PC-3 (cell line): Measurements from ENCODE around the gene AGO4. TPM values are rescaled to one million over a fixed set of nuclear protein-coding genes. Genes with fewer than 3 reads are reported as not detected.

Experiments
- ATAC-seq: fragments of 200-7000 bp; cut with Tn5 transposase; 2 replicates; pipeline ENCODE4 v1.9.1; 2020; ENCODE audit warnings: mild to moderate bottlenecking, moderate library complexity
- BruUV-seq: library from RNA; stranded (reverse); fragments of 400-500 nt; replicated peaks from 2 replicates; lab custom pipeline; 2021; lab: Mats Ljungman, UMichigan
- CTCF ChIA-PET: fragments of 300-600 bp; sonication (Branson Sonifier 250); formaldehyde crosslinking; loops from one replicate; lab custom pipeline; 2022; ENCODE audit warnings: antibody characterized with exemption; lab: Charles Lee
- POLR2A ChIA-PET: fragments of 300-600 bp; sonication (Branson Sonifier 250); formaldehyde crosslinking; loops from one replicate; lab custom pipeline; 2022; ENCODE audit warnings: antibody characterized with exemption; ENCODE audit not compliant: unreplicated experiment; lab: Charles Lee
- DNase-seq: peaks from one replicate; pipeline ENCODE4 v3.0.0-alpha.2; 2015
- H2AFZ ChIP-seq: fragments of 300-600 bp; sonication (generic); 2 replicates; pipeline ENCODE4 v1.6.0; 2016; ENCODE audit warnings: antibody characterized with exemption, low read length
- H3F3A ChIP-seq: fragments of 300-600 bp; sonication (generic); one replicate; pipeline ENCODE4 v1.6.0; 2017; ENCODE audit warnings: antibody characterized with exemption, low read length, control low read depth, mild to moderate bottlenecking; ENCODE audit not compliant: unreplicated experiment
- H3K27ac ChIP-seq: fragments of 300-600 bp; sonication (generic); 2 replicates; pipeline ENCODE4 v1.5.1; 2016; ENCODE audit warnings: mild to moderate bottlenecking, low read length
- H3K27me3 ChIP-seq: fragments of 300-600 bp; sonication (generic); 2 replicates; pipeline ENCODE4 v1.6.1; 2016; ENCODE audit warnings: low read length, mixed read lengths
- H3K36me3 ChIP-seq: fragments of 300-600 bp; sonication (generic); 2 replicates; pipeline ENCODE4 v1.6.1; 2016; ENCODE audit warnings: low read depth, mixed run types, low read length, mixed read lengths
- H3K4me1 ChIP-seq: fragments of 300-600 bp; sonication (generic); 2 replicates; pipeline ENCODE4 v1.5.1; 2016; ENCODE audit warnings: low read length; ENCODE audit not compliant: insufficient read depth
- H3K4me2 ChIP-seq: fragments of 300-600 bp; sonication (generic); 2 replicates; pipeline ENCODE4 v1.6.0; 2016; ENCODE audit warnings: low read length
- H3K4me3 ChIP-seq: fragments of 300-600 bp; sonication (generic); 2 replicates; pipeline ENCODE4 v1.5.1; 2016; ENCODE audit warnings: mild to moderate bottlenecking, low read length, mixed read lengths
- H3K79me2 ChIP-seq: fragments of 300-600 bp; sonication (generic); 2 replicates; pipeline ENCODE4 v1.6.1; 2017; ENCODE audit warnings: low read length, mixed read lengths
- H3K9ac ChIP-seq: fragments of 300-600 bp; sonication (generic); 2 replicates; pipeline ENCODE4 v1.6.0; 2016; ENCODE audit warnings: mild to moderate bottlenecking, low read length
- H3K9me2 ChIP-seq: fragments of 300-600 bp; sonication (generic); replicated peaks from 2 replicates; pipeline ENCODE4 v1.6.1; 2016; ENCODE audit warnings: mixed run types, low read length, mixed read lengths
- H3K9me3 ChIP-seq: fragments of 300-600 bp; sonication (generic); 2 replicates; pipeline ENCODE4 v1.6.1; 2016; ENCODE audit warnings: low read length, mixed read lengths
- H4K20me1 ChIP-seq: fragments of 300-600 bp; sonication (generic); 2 replicates; pipeline ENCODE4 v1.6.1; 2016; ENCODE audit warnings: low read length, mixed read lengths
- EZH2 ChIP-seq: fragments of 300-600 bp; sonication (generic); IDR thresholded peaks from one replicate; pipeline ENCODE4 v1.6.1; 2017; ENCODE audit warnings: antibody characterized with exemption, mild to moderate bottlenecking, low read length; ENCODE audit not compliant: unreplicated experiment
- intact Hi-C: fragments of 100-400 bp; cut with micrococcal nuclease; formaldehyde crosslinking; loops from 2 replicates; pipeline ENCODE4 v1.9.0; 2023
- total RNA-seq: library from RNA; depleted of rRNA; stranded (reverse); fragments of >200 nt; gene quantifications from 2 replicates; pipeline ENCODE4 v1.2.3, GENCODE V29; 2014
- TF ChIP-seq, protein P1 (sequence below): fragments of 300-600 bp; sonication (generic); conservative IDR thresholded peaks from 2 replicates; pipeline ENCODE4 v1.5.1; 2017; ENCODE audit warnings: antibody characterized with exemption, low read depth, mild to moderate bottlenecking, low read length

Gene AGO4
- total RNA-seq, 1 experiment from 2014 or later = 5.9 TPM

DNA sequence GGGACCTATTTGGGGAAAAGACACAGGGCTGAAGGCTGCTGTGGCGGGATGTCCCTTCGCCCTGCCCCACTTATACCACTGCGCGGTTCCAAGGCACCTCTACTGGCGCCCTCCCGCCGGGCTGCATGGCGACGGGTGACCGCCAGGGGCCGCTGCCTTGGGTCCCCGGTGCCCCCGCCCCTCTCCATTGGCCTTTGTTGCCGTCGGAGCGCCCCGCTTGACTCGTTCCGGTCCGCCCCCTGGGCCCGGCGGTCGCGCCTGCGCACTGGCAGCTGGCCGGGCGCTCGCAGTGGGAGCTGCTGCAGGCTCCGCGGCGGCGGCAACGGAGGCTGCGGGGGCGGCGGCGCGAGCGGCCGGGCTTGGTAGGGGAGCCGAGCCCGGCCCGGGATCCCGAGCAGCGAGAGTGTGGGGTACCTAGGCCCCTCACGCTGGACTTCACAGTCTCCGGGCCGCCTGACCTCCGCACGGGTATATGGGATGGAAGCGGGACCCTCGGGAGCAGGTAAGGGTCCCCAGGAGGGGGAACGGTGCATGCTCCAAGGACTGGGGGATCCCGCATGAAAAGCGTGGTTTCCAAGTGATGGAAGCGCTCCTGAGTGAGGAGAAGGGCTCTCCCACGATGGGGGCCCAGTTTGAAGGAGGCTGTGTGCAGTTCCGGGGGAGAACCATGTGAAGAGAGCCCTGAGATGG, 75.3 kb downstream of the AGO4 start, which contains the start of gene AGO1:
Gene AGO1 (plus strand): TSS at position 265 of the 690 bp plus-strand sequence. CDS start 213 bp downstream, at position 478.
- H3K79me2 ChIP-seq = peaks cover 45% of the 10 kb centered on the region
- H3K4me2 ChIP-seq = peak within 1 kb of the TSS; percentile 99
- intact Hi-C loops = no loop called here
- TF ChIP-seq, protein P1, sequence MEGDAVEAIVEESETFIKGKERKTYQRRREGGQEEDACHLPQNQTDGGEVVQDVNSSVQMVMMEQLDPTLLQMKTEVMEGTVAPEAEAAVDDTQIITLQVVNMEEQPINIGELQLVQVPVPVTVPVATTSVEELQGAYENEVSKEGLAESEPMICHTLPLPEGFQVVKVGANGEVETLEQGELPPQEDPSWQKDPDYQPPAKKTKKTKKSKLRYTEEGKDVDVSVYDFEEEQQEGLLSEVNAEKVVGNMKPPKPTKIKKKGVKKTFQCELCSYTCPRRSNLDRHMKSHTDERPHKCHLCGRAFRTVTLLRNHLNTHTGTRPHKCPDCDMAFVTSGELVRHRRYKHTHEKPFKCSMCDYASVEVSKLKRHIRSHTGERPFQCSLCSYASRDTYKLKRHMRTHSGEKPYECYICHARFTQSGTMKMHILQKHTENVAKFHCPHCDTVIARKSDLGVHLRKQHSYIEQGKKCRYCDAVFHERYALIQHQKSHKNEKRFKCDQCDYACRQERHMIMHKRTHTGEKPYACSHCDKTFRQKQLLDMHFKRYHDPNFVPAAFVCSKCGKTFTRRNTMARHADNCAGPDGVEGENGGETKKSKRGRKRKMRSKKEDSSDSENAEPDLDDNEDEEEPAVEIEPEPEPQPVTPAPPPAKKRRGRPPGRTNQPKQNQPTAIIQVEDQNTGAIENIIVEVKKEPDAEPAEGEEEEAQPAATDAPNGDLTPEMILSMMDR = peak; percentile 81
- no peak for TF ChIP-seq EZH2
- H3K9ac ChIP-seq = peak within 1 kb of the TSS; percentile 84
- H3K36me3 ChIP-seq = no peaks in the 10 kb centered on the region
- H3K9me2 ChIP-seq = no peaks in the 10 kb centered on the region
- BruUV-seq = TSS peak; percentile 41
- ATAC-seq (peak; percentile 84), DNase-seq (peak; percentile 92)
- H3K27ac ChIP-seq = no peak within 1 kb of the TSS
- no peaks in the 10 kb centered on the region for H3K27me3 ChIP-seq
- no peaks in the 10 kb centered on the region for H3F3A ChIP-seq
- H3K9me3 ChIP-seq = no peaks in the 10 kb centered on the region
- POLR2A ChIA-PET = no interaction called here
- H2AFZ ChIP-seq = peak within 1 kb of the TSS; percentile 100
- no peaks in the 10 kb centered on the region for H4K20me1 ChIP-seq
- H3K4me1 ChIP-seq = peaks cover 8% of the 10 kb centered on the region; the same call in 1 of the 2 replicates
- H3K4me3 ChIP-seq = peak within 1 kb of the TSS; percentile 99
- CTCF ChIA-PET = interaction anchor here (0.5 to 0.6 kb wide), 3 partner anchors 10 to 276 kb away, joined by 3 to 5 read pairs (median 5); no protein-coding TSS in a partner anchor

DNA sequence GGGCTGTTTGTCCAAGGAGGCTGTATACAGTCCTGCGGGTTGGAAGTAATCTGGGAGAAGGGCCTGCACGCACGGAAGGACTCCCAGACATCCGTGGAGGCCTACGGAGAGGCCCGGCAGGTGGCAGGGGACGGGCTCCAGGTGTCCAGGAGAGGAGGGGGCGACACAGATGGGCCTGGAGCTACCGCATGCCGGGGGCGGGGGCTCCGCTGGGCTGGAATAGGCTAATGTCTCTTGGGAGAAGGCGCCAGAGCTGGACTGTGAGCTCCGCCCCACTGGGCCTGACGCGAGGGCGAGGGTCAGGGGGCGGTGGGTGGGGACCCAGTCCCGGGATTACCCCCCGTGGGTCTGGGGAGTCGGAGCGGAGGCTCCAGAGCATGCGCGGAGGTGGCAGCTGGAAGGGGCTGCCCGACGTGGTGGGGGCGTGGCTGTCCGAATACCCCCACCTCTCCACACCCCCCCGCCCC, 75.9 kb downstream of the AGO4 start:
- intact Hi-C loops = no loop called here
- POLR2A ChIA-PET = no interaction called here

More for the DNA sequence above, 75.9 kb downstream of the AGO4 start:
- peak overlapping the region; percentile 100 for H2AFZ ChIP-seq
- H3K4me3 ChIP-seq = peak overlapping the region; percentile 99
- no peaks in the 10 kb centered on the region for H3K36me3 ChIP-seq
- TF ChIP-seq, protein P1 = no peak
- CTCF ChIA-PET = interaction anchor here (0.5 to 0.7 kb wide), 4 partner anchors 10 to 276 kb away, joined by 3 to 5 read pairs (median 4); no protein-coding TSS in a partner anchor
- H3K4me1 ChIP-seq = peaks cover 8% of the 10 kb centered on the region; the same call in 1 of the 2 replicates
- H3K4me2 ChIP-seq = peak overlapping the region; percentile 99
- DNase-seq (peak; percentile 5), ATAC-seq (peak; percentile 31)
- no peak overlapping the region for H3K27ac ChIP-seq
- BruUV-seq = no TSS peak
- H3K27me3 ChIP-seq = no peaks in the 10 kb centered on the region
- peak overlapping the region; percentile 84 for H3K9ac ChIP-seq
- no peaks in the 10 kb centered on the region for H3K9me3 ChIP-seq
- peaks cover 45% of the 10 kb centered on the region for H3K79me2 ChIP-seq
- no peaks in the 10 kb centered on the region for H3F3A ChIP-seq
- H3K9me2 ChIP-seq = no peaks in the 10 kb centered on the region
- H4K20me1 ChIP-seq = no peaks in the 10 kb centered on the region
